ENCODE data around the gene C2CD2.

DNA sequence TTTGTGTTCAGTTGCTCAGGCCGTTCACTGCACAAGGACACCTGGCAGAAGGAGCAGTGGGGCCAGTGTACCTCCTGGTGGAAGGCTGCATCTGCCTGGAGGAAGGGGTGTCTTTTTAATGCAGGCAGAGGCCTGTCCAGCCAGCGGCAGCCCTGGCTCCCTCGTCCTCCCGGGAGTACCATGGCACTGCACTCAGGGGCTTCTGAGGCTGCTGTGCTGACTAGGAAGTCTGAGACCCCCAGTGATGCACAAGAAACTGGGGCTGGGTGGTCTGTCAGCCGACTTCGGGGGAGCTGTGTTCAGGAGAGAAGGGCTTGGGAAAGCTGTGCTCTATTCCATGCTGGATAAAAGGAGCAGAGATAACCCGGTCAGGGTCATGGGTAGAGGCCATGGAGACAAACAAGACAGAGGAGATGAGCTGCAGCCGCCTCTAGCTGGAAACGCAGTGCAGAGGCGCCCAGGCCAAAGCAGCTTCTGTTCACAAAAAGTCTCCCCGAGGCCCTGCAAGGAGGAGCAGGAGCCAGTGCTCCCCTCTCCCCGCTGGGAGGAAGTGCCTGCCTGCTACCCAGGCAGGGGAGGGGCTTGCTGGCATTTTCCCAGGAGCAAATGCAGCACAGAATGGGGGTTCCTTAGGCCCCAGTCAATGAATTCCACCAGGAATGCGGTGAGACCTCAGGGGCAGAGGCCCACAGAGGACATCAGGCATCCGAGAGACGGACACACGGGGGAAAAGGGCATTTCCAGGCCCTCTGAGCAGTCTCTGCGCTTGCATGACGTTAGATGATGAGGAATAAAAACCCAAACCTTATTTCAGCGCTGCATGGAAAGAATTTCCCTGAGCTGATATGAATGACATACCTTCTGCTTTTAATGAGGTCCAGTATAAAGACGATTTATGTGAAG is 17.2 kb upstream of the C2CD2 start:
- TF ChIP-seq, protein P1, sequence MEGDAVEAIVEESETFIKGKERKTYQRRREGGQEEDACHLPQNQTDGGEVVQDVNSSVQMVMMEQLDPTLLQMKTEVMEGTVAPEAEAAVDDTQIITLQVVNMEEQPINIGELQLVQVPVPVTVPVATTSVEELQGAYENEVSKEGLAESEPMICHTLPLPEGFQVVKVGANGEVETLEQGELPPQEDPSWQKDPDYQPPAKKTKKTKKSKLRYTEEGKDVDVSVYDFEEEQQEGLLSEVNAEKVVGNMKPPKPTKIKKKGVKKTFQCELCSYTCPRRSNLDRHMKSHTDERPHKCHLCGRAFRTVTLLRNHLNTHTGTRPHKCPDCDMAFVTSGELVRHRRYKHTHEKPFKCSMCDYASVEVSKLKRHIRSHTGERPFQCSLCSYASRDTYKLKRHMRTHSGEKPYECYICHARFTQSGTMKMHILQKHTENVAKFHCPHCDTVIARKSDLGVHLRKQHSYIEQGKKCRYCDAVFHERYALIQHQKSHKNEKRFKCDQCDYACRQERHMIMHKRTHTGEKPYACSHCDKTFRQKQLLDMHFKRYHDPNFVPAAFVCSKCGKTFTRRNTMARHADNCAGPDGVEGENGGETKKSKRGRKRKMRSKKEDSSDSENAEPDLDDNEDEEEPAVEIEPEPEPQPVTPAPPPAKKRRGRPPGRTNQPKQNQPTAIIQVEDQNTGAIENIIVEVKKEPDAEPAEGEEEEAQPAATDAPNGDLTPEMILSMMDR (IDR thresholded peaks at IDR 0.05), result no peak
- TF ChIP-seq EZH2phosphoT487 (IDR thresholded peaks at IDR 0.05), result no peak
- TF ChIP-seq EZH2 (IDR thresholded peaks at IDR 0.05), result no peak

Data from neural progenitor cell (in vitro differentiated cells).